NCI-H82 treated with DMSO at 0.1 percent for 48 hours (cell line): ENCODE results near the gene LCE3E.
"Not testable (repeated sequence)": the region's sequence is repeated elsewhere in the genome, so short reads cannot be mapped to it uniquely, and the experiment has no call there.

Experiments used
- DNase-seq: peaks from one replicate; lab custom pipeline; 2025; ENCODE audit not compliant: unreplicated experiment; lab: John Stamatoyannopoulos, UW

Gene LCE3E, protein sequence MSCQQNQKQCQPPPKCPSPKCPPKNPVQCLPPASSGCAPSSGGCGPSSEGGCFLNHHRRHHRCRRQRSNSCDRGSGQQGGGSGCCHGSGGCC

DNA sequence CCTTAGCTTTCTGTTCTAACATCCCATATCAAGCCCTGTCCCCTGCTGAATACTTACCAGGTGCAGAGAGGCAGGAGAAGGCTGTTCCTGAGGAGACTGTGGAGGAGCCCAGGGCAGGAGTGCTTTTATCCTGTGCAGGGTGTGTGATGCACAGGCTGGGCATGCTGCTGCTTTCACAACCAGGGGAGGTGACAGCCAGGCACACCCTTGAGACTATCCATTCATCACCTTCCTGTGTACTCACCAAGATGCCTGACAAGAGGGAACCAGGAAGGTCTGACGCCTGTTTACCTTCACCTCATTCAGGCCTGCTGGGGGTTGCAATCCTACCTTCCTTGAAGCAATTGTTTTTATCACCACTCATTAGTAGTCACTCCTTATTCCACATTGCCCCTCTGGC, at the start of gene LCE3E:
Gene LCE3E (minus strand): TSS at position 100 of the 400 bp plus-strand sequence. CDS start 572 bp downstream, outside the sequence.
- no peak for DNase-seq

DNA sequence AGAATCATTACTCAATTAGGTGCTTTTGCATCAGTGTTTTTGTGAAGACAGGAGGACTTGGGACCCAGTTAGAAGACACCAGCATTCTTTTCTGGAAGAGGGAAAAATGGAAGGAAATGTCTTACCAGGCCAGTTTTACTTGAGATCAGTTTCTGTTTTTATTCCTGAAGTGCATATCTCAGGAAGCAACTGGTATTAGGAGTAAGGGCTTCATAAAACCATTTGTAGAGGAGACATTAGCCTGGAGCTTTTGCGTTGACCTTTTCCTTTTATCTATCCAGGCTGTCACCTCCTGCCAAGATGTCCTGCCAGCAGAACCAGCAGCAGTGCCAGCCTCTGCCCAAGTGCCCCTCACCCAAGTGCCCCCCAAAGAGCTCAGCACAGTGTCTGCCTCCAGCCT, 46.9 kb upstream of the LCE3E start, which contains the start of gene LCE3B:
Gene LCE3B (plus strand): TSS at position 301 of the 400 bp plus-strand sequence. CDS start 0 bp downstream, at position 301.
- no peak for DNase-seq

DNA sequence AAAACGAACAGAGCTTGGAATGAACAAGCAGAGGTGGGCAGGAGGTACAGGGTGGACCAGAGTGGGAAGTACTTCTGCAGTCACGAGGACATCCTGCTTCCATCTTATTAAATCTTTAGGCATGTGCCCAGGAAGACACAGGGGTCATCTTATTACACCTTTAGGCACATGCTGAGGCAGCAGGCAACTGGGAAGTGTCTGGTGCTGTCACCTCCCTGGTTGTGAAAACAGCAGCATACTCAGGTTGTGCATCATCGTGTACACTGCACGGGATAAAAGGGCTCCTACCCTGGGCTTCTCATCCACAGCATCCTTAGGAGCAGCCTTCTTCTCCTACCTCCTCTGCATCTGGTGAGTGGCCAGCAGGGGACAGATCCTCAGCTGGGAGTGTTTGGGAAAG, 33.4 kb upstream of the LCE3E start, which contains the start of gene LCE3C:
Gene LCE3C (plus strand): TSS at position 301 of the 400 bp plus-strand sequence. CDS start 498 bp downstream, outside the sequence.
- no peak for DNase-seq

DNA sequence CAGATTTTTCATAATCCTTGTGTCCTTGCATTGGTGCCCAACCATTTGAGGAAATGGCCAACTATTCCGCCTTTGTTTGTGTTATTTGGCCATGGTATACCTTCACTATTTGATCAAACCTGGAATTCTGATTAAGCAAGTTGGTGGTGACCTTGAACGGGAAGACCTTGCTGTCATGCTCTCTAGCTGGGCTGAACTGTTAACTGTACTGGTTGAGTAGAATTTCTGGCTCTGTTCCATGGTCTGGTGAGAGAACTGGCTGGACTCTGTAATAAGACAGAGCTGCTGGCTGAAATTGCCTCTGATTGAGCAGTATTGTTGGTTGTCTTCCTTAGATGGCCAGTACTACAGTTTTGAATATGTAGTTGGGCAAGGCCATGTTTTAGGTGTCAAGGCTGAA, 30.4 kb upstream of the LCE3E start:
- DNase-seq: no peak

DNA sequence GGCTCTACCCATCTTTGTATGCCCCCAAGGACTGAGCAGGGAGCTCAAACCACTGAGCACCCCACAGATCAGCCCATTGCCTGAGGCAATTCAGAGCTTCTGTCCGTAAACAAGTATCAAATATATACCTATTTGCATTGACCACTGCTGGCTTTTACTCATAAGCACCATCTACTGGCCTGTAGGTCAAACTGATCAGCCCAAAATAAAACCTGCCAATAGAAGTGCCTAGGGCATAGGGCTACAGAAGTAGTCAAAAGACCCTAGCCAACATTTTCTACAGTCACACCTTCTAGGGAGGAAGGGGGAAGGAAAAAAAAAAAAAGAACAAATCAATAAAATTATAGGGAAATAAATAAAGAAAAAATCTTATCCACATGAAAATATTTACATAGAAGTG, 19.0 kb upstream of the LCE3E start:
- no peak for DNase-seq

DNA sequence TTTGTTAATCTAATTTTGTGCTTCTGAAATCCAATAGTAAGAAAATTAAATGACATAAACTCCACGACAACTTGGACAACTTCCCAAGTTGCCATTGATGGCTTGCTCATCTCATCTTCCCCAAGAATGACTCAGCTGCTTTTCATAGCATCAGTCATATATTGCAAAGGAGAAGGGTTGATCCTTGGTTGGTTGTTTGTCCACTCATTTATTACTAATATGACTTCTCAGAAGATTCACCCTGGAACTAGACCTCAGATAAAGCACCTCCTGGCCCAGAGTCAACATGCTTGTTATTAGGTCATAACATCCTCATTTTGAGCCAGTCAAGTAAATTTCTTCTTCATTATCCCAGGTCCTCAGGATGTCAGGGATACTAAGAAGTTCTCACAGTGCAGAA, 16.1 kb upstream of the LCE3E start:
- DNase-seq: no peak

DNA sequence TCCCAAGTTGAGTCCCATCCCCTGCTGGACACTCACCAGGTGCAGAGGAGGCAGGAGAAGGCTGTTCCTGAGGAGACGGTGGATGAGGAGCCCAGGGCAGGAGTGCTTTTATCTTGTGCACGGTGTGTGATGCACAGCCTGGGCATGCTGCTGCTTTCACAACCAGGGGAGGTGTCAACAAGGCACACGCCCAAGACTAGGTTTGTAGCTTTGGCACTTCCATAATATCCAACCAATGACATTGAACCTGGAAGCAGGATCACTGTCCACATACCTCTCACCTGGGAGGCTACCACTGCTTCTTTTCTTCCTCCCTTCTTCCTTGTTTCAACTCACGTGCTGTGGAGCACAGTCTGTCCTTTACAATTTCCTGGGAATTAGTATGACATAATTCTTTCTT, 13.9 kb upstream of the LCE3E start, which contains the start of gene LCE3D:
Gene LCE3D (minus strand): TSS at position 84 of the 400 bp plus-strand sequence. CDS start 580 bp downstream, outside the sequence.
- no peak for DNase-seq

DNA sequence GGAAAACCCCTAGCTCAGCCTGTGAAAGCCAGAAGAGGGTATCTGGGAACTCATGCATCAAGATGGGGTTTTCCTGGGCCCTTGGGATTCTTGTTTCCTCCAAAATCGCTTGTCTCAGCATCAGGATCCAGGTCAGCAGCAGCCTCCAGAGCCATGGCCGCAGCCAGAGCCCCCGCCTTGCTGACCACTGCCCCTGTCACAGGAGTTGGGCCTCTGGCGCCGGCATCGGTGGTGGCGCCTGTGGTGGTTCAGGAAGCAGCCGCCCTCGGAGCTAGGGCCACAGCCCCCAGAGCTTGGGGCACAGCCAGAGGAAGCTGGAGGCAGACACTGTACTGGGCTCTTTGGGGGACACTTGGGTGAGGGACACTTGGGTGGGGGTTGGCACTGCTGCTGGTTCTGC, 12.9 kb upstream of the LCE3E start:
- DNase-seq: not testable (repeated sequence)

DNA sequence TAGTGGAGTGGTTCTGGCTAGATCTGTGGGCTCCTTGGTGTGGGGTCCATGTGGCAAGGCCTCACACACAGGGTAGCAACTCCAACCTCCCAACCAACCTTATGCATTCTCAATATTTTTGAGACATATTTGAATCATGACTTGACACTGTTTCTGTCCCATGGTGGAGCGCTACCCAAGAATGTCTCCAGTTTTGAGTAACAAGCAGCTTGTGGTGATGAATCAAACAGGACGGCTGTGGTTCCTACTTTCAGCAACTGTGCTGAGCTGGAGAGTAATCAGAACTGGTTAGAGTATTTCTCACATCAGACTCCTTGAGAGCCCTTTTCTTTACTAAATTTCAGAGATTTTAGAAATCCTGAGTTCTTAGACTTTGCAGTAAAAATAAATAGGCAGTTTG, 10.6 kb upstream of the LCE3E start:
- DNase-seq: no peak

DNA sequence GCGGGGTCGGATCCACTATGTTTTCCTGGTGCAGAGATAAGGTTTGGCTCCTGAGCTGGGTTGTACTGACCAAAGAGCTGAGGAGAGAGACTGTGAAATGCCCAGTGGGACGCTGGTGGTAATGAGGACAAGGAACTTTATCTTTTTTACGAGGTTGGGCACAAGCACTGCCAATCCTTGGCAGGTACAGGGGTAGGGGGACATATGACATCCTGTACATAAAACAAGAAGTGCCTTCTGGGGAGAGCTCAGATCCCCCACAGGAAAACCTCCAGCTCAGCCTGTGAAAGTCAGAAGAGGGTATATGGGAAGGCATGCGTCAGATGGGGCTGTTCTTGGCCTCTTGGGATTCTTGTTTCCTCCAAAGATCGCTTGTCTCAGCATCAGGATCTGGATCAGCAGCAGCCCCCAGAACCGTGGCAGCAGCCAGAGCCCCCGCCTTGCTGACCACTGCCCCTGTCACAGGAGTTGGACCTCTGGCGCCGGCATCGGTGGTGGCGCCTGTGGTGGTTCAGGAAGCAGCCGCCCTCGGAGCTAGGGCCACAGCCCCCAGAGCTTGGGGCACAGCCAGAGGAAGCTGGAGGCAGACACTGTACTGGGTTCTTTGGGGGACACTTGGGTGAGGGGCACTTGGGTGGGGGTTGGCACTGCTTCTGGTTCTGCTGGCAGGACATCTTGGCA, 905 bp downstream of the LCE3E start:
- no peak for DNase-seq

DNA sequence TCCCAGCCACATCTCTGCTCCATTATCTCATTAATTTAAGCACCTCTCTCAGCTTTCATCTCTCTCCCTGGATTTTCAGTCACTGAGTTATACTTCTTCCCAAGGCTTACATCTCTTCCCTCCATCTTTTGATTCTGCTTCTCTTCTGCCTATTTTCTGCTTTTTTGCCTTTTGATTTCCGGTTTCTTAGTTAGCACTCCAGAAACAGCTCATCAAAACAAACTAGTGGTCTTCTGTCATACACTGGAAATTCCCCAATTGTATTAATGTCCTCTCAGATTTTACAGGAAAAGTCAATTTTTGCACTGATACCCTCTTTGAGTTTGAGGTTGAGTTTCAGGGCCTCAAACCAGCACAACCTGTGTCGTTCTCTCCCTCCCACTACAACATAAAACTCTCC, 1.5 kb downstream of the LCE3E start:
- DNase-seq: no peak

DNA sequence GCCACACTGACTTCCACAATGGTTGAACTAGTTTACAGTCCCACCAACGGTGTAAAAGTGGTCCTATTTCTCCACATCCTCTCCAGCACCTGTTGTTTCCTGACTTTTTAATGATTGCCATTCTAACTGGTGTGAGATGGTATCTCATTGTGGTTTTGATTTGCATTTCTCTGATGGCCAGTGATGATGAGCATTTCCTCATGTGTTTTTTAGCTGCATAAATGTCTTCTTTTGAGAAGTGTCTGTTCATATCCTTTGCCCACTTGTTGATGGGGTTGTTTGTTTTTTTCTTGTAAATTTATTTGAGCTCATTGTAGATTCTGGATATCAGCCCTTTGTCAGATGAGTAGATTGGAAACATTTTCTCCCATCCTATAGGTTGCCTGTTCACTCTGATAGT, 18.2 kb downstream of the LCE3E start:
- not testable (repeated sequence) for DNase-seq

DNA sequence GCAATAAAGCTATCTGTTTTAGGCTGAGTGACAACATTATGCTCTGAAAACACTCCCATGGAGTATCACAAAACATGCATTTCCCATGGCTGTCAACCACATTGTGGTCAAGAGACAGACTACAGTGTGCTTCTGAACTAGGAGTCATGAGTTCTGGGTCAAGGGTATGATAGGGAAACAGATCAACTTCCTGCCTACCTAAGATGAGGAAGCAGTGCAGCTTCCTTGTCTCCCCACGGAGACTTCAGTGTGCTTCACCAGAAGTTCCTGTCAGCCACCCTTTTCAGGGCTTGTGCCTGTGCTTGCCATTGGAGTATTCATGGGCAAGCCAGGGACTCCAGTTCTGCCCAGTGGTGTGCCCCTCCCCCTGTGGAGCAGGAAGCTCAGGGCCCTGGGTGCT, 19.9 kb downstream of the LCE3E start:
- DNase-seq: no peak

DNA sequence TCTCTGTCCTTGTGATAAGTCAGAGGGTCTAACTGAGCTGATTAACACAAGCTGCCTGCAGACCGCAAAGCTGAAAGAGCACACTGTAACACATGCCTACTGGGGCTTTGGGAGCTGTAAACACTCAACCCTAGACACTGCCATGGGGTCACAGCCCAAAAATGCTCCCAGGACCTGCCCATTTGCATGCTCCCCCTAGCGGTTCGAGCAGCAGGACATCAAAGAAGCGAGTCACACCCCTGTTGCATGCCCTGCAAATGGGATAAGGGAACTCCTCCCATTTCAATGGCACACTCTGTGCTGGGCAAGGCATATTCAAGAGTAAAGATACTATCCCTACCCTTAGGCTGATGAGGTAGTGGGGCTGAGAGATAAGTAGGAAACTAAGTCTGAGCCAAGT, 22.8 kb downstream of the LCE3E start:
- no peak for DNase-seq

DNA sequence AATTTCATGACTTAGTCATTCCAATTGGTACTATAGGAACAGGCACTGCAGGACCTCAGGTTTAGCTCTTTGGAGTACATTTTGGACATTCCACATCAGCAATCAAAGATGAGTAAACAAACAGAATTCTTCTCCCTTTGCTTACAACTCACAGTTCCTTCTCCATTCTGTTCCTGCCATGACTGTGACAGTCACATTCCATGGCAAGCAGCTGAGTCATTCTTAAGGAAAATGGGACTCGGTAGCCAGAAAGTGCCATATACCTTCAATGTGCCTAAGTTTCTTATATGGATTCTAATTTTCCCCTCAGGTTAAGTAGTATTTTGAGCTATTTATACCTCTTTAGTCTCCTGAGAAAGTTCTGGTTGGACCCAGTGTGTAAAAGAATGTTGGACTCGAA, 26.7 kb downstream of the LCE3E start:
- no peak for DNase-seq

DNA sequence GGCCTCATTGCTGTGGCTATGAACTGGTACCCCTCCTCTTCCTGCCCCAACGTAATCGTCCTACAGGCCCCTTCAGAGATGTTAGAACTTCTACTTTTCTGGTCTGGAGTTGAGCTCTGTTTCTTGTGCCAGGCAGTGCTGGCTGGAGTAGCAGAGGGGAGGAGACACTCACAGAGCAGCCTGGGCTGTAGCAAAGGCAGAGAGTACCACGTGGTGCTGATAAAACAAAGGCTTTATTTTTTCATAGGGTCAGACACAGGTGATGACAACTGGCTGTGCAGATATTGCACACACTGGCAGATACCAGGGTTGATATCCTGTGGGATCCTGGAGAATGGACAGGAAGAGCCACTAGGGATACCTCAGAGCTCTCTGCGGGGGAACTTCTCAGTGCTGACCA, 29.1 kb downstream of the LCE3E start:
- no peak for DNase-seq

DNA sequence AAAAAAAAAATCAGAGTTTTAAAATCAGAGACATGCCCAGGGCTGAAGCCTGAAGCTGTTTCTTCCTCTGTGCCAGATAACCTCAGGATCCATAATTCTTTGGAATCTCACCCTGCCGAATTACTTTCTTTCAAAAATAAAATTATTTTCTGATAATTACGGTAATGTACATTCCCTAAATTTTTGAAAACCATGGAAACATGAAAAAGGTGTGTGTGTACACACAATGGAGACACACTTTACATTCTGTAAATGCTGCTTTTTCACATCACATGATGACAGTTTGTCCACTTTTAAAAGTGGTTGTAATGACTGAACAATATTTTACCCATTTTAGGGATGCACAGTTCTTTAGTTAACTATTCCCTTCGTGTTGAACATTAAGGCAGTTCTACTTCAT, 30.8 kb downstream of the LCE3E start:
- no peak for DNase-seq

DNA sequence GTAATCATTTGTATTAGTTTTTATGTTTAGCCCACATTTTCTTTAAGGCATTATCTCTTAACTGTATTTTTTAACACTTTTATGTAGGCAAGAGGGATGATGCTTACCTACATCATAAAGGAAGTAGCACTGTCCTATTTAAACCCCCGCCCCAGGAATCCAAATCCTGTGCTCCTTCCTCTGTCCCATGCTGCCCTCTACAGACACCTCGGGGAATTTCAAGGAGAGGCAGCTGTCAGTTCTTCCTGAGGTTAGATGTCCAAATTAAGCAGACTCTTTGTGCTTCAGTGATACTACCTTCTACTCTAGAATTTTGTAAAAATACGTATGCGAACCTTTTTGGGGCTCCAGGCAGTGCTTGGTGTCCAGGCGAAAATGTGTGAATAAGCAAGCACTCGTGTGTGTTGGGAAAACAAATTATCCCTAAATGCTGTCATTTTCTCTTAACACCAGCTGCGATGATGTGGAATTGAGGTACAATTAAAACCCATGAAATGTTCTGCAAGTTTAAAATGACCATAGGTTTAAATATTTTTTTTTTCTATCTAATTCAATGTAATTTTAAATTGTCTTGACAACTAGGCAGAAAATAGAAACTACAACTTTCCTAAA, 33.1 kb downstream of the LCE3E start:
- no peak for DNase-seq

DNA sequence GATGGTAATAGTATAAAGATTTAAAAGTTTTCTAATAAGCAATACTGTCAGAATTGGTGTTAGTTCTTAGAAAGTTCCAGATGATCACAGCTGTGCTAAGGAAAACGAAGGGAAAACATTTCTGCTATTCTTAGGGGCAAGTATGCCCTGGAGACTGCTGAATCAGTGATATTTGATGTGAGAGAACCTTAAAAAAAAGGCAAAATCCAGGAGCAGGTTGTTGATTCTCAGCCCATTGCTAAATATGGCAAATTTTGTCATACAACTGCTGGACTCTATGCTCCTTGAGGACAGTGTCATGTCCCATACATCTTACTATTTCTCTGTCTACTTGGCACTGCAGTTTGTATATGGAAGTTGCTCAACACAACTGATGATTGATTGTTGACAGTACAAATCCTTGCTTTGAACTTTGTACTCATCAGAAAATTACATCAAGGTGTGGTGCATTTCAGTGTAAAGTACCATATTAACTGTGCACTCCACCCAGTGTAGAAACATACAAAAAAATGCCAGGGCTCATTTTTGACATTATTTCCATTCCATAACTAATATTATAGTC, 41.4 kb downstream of the LCE3E start:
- no peak for DNase-seq

DNA sequence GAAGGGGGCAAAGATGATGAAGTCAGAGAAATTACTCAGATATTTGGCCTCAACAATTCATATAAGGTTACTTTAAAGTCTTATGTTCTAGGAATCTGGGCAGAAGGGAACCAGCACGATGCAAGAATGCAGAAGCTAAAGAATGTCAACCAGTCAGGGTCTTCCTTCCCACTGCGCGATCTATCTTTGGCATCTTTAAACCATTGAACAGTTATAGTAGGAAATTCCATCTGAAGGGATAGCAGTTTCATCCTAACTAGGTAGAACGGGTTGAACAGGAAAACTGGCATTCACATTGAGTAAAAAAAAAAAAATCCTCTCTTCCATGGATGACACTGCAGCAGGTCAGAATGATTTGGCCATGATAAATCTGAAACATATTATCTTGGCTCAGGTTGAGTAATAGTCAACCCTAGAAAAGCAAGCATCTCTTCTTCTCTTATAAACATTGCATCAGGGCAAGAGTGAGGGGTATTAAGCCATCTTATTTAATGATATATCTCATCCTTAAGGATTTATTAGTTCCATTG, 46.0 kb downstream of the LCE3E start:
- DNase-seq: no peak

DNA sequence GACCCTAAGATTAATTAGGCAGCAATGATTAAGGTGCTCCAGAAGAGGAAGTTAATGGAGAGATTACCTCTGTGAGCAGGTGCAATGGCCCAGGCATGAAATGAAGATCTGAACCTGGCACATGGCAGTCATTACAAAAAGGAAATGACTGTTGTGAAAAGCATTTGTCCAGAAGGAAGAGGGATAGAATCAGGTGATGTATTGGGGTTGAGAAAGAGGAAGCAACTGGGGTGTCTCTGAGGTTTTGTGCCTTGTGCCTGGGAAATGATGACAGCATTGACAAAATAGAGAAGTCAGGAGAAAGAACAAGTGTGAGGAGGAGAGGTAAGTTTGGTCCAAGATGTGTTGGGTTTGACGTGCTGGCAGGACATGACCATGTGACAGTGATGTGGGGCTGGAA, 46.7 kb downstream of the LCE3E start:
- no peak for DNase-seq
